A673 (cell line): ENCODE data around the gene BROX. TPM values are rescaled to one million over a fixed set of nuclear protein-coding genes. Genes with fewer than 3 reads are reported as not detected.

Experiments used
- BruUV-seq: library from RNA; stranded (reverse); fragments of 400-500 nt; replicated peaks from 2 replicates; lab custom pipeline; 2021; lab: Mats Ljungman, UMichigan
- CTCF ChIA-PET: fragments of 300-600 bp; sonication (Branson Sonifier 250); formaldehyde crosslinking; loops from one replicate; lab custom pipeline; 2022; ENCODE audit warnings: antibody characterized with exemption; lab: Charles Lee
- POLR2A ChIA-PET: fragments of 300-600 bp; sonication (Branson Sonifier 250); formaldehyde crosslinking; loops from one replicate; lab custom pipeline; 2022; ENCODE audit warnings: antibody characterized with exemption; ENCODE audit not compliant: low non-redundant PET; lab: Charles Lee
- DNase-seq: peaks from one replicate; pipeline ENCODE4 v3.0.0-alpha.2; 2015; ENCODE audit warnings: low spot score
- H3K27ac ChIP-seq: fragments of 200-600 bp; sonication (generic); 2 replicates; pipeline ENCODE4 v1.5.1; 2016; ENCODE audit warnings: mixed run types, low read depth, mild to moderate bottlenecking, mixed read lengths, antibody characterized with exemption, low read length; ENCODE audit not compliant: poor library complexity, severe bottlenecking
- H3K27me3 ChIP-seq: fragments of 200-600 bp; sonication (generic); replicated peaks from 2 replicates; pipeline ENCODE4 v1.6.1; 2017; ENCODE audit warnings: mixed run types, low read depth, mild to moderate bottlenecking, mixed read lengths, antibody characterized with exemption, low read length; ENCODE audit not compliant: insufficient read depth, poor library complexity
- H3K36me3 ChIP-seq: fragments of 200-600 bp; sonication (generic); 2 replicates; pipeline ENCODE4 v1.6.1; 2016; ENCODE audit warnings: mixed run types, mild to moderate bottlenecking, mixed read lengths, antibody characterized with exemption, low read length; ENCODE audit not compliant: insufficient read depth, poor library complexity, severe bottlenecking
- H3K4me1 ChIP-seq: fragments of 200-600 bp; sonication (generic); 2 replicates; pipeline ENCODE4 v1.6.1; 2017; ENCODE audit warnings: mixed run types, mild to moderate bottlenecking, mixed read lengths, antibody characterized with exemption, low read length; ENCODE audit not compliant: insufficient read depth, poor library complexity, severe bottlenecking
- H3K4me3 ChIP-seq: fragments of 200-600 bp; sonication (generic); 2 replicates; pipeline ENCODE4 v1.5.1; 2016; ENCODE audit warnings: low read depth, mixed run types, mild to moderate bottlenecking, mixed read lengths, low read length; ENCODE audit not compliant: poor library complexity, severe bottlenecking
- H3K9me3 ChIP-seq: fragments of 200-600 bp; sonication (generic); 2 replicates; pipeline ENCODE4 v1.6.1; 2016; ENCODE audit warnings: mixed run types, low read depth, mild to moderate bottlenecking, mixed read lengths, antibody characterized with exemption, low read length; ENCODE audit not compliant: poor library complexity, severe bottlenecking
- EZH2 ChIP-seq: fragments of 200-600 bp; sonication (generic); IDR thresholded peaks from 2 replicates; pipeline ENCODE4 v1.6.1; 2017; ENCODE audit warnings: borderline replicate concordance, low read depth, mild to moderate bottlenecking, mixed read lengths, antibody characterized with exemption, low read length; ENCODE audit not compliant: poor library complexity, severe bottlenecking
- intact Hi-C: fragments of 100-400 bp; cut with micrococcal nuclease; formaldehyde crosslinking; loops from one replicate; pipeline ENCODE4 v1.10.0; 2022; ENCODE audit not compliant: unreplicated experiment
- total RNA-seq: library from RNA; stranded (reverse); gene quantifications from 2 replicates; pipeline ENCODE4 v1.2.3, GENCODE V29; 2021
- TF ChIP-seq, protein P1 (sequence below): fragments of 300-800, 200-600 bp; sonication (generic); conservative IDR thresholded peaks from 2 replicates; pipeline ENCODE4 v1.5.1; 2017; ENCODE audit warnings: low read depth, mild to moderate bottlenecking, antibody characterized with exemption, low read length, moderate library complexity, mixed read lengths

Gene BROX
- total RNA-seq, 1 experiment from 2014 or later: 36.2 TPM

DNA sequence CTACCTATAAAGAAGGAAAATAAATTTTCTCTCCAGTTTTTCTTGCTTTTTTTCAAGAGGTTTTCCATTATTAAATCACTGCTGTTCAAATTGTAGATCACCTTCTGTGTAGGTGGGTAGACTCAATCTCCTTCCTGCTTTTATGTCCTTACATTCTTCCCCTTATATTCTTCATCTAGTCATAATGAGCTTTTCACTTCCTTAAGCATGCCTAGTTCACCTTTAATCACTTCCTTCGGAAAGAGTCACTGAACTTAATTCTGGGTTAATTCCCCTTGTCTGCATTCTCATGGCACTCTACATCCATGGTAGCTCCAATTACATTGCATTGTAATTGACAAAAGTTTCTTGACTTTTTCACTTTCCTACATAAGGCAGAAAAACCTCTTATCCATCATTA lies 18.5 kb downstream of the BROX start:
- no peak for DNase-seq
- H3K27me3 ChIP-seq: no peaks in the 10 kb centered on the region
- no peak overlapping the region for H3K4me3 ChIP-seq
- TF ChIP-seq, protein P1, sequence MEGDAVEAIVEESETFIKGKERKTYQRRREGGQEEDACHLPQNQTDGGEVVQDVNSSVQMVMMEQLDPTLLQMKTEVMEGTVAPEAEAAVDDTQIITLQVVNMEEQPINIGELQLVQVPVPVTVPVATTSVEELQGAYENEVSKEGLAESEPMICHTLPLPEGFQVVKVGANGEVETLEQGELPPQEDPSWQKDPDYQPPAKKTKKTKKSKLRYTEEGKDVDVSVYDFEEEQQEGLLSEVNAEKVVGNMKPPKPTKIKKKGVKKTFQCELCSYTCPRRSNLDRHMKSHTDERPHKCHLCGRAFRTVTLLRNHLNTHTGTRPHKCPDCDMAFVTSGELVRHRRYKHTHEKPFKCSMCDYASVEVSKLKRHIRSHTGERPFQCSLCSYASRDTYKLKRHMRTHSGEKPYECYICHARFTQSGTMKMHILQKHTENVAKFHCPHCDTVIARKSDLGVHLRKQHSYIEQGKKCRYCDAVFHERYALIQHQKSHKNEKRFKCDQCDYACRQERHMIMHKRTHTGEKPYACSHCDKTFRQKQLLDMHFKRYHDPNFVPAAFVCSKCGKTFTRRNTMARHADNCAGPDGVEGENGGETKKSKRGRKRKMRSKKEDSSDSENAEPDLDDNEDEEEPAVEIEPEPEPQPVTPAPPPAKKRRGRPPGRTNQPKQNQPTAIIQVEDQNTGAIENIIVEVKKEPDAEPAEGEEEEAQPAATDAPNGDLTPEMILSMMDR: no peak
- no peak for TF ChIP-seq EZH2
- H3K9me3 ChIP-seq: no peaks in the 10 kb centered on the region
- BruUV-seq: no TSS peak
- H3K27ac ChIP-seq: no peak overlapping the region
- CTCF ChIA-PET: no interaction called here
- intact Hi-C loops: loop anchor here (10.0 kb wide), 1 partner anchor 954 kb away; no protein-coding TSS in a partner anchor
- POLR2A ChIA-PET: no interaction called here
- no peaks in the 10 kb centered on the region for H3K4me1 ChIP-seq
- peaks cover 61% of the 10 kb centered on the region for H3K36me3 ChIP-seq

DNA sequence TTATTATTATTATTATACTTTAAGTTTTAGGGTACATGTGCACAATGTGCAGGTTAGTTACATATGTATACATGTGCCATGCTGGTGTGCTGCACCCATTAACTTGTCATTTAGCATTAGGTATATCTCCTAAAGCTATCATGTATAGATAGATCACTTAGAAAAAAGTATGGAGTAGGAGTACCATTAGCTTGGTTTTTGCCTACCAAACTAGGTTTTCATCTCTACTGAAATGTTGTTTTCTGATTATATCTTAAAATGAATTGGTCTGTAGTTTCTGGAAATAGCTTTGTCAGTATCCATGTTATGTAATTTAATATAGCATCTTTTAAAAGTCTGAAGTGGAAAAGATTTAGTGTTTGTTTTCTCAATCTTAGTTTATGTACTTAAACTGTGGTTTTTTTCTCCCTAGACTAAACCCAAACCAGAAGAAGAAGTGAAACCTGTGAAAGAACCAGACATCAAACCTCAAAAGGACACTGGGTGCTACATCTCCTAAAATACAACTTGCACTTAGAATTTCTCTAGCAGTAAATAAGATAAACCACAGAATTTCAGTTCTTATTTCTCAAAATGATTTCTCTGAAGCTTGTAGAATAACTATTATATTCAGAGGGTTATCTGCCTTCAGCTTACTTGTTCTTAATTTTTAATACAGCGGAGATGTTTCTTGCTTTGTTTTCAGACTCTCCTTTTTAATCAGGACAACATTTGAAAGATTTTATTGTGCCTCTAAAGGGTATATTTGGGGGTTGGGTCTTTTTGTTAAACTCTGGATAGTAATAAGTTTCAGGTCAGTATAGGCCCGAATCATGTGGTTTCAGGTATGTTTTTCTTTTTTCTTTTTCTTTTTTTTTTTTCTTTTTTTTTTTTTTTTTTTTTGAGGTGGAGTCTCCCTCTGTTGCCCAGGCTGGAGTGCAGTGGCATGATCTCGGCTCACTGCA lies 20.1 kb downstream of the BROX start:
- no peaks in the 10 kb centered on the region for H3K9me3 ChIP-seq
- H3K4me1 ChIP-seq: no peaks in the 10 kb centered on the region
- no peak for TF ChIP-seq EZH2
- TF ChIP-seq, protein P1: no peak
- peaks cover 52% of the 10 kb centered on the region for H3K36me3 ChIP-seq
- H3K4me3 ChIP-seq: no peak overlapping the region
- H3K27me3 ChIP-seq: no peaks in the 10 kb centered on the region
- ChIA-PET CTCF (no interaction called here), POLR2A (no interaction called here)
- intact Hi-C loops: loop anchor here (10.0 kb wide), 1 partner anchor 952 kb away; no protein-coding TSS in a partner anchor
- no peak overlapping the region for H3K27ac ChIP-seq
- no peak for DNase-seq
- BruUV-seq: no TSS peak

DNA sequence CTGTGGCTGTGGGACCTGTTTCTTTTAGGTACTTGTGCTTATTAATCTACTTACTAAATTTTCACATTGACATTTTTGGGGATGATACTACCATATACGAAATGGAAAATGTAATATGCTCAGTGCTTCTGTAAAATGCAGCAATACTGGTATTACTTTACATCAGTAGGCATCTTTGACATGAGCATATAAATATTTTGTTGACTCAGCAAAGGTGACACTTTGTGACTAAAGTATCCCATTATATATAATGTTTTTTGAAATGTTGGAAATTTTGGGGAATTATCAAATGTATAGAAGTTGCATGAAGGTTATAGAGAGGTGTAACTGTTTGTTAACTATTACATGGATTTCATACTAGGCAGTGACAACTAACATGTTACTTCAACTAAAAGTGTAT lies 22.4 kb downstream of the BROX start:
- BruUV-seq: no TSS peak
- no peaks in the 10 kb centered on the region for H3K4me1 ChIP-seq
- intact Hi-C loops: loop anchor here (10.0 kb wide), 1 partner anchor 950 kb away; no protein-coding TSS in a partner anchor
- ChIA-PET POLR2A (no interaction called here), CTCF (no interaction called here)
- peaks cover 38% of the 10 kb centered on the region for H3K36me3 ChIP-seq
- TF ChIP-seq, protein P1: no peak
- no peak for TF ChIP-seq EZH2
- no peak for DNase-seq
- H3K27me3 ChIP-seq: no peaks in the 10 kb centered on the region
- no peaks in the 10 kb centered on the region for H3K9me3 ChIP-seq
- no peak overlapping the region for H3K27ac ChIP-seq
- H3K4me3 ChIP-seq: no peak overlapping the region
